HG02943 (cell line): ENCODE data around the gene IDI2.
"Not testable (repeated sequence)": the region's sequence is repeated elsewhere in the genome, so short reads cannot be mapped to it uniquely, and the experiment has no call there.

ENCODE experiments used
- ATAC-seq: cut with Tn5 transposase; IDR thresholded peaks from one replicate; pipeline ENCODE4 v1.9.1; 2021; ENCODE audit warnings: mild to moderate bottlenecking, low read depth, moderate library complexity; ENCODE audit not compliant: unreplicated experiment

The IDI2 gene

GRCh38 chr10:1010703-1011102 is 15.0 kb downstream of the IDI2 start:
- no peak for ATAC-seq

GRCh38 chr10:1009947-1010346 is 15.7 kb downstream of the IDI2 start:
- not testable (repeated sequence) for ATAC-seq

- ATAC-seq = no peak
These were observed 16.6 kb downstream of the IDI2 start for GRCh38 chr10:1009071-1009494.

GRCh38 chr10:1007583-1007982 is 18.1 kb downstream of the IDI2 start:
- ATAC-seq = no peak

- no peak for ATAC-seq
These were observed 19.1 kb downstream of the IDI2 start for GRCh38 chr10:1006573-1006972.

GRCh38 chr10:1003884-1004670 is 21.6 kb downstream of the IDI2 start:
- no peak for ATAC-seq

- ATAC-seq = no peak
These were observed 23.1 kb downstream of the IDI2 start for GRCh38 chr10:1002425-1003006.

GRCh38 chr10:997266-998022 is 28.2 kb downstream of the IDI2 start:
- ATAC-seq = no peak

- ATAC-seq = no peak
These were observed 29.6 kb downstream of the IDI2 start for GRCh38 chr10:996031-996430.

- ATAC-seq = no peak
These were observed 30.1 kb downstream of the IDI2 start for GRCh38 chr10:995559-995926.

- ATAC-seq = no peak
These were observed 30.7 kb downstream of the IDI2 start for GRCh38 chr10:994836-995558.

GRCh38 chr10:992871-993270 is 32.8 kb downstream of the IDI2 start:
- ATAC-seq = no peak

GRCh38 chr10:992467-992866 is 33.2 kb downstream of the IDI2 start:
- ATAC-seq = no peak

GRCh38 chr10:990808-991207 is 34.9 kb downstream of the IDI2 start:
- ATAC-seq = no peak

GRCh38 chr10:988667-989545 is 36.8 kb downstream of the IDI2 start:
- no peak for ATAC-seq

- ATAC-seq = peak; percentile 94
These were observed 37.6 kb downstream of the IDI2 start, which contains the start of gene GTPBP4 for GRCh38 chr10:987870-988666. TSS of gene GTPBP4 (plus strand) at chr10:988434. CDS start at chr10:988480, 46 bp downstream.

- no peak for ATAC-seq
These were observed 38.1 kb downstream of the IDI2 start for GRCh38 chr10:987620-987869.

GRCh38 chr10:986881-987619 is 38.6 kb downstream of the IDI2 start:
- ATAC-seq = no peak
